Erythroblast (primary cell): Measurements from ENCODE around the gene TP53AIP1.

Source experiments
- GATA1 ChIP-seq: IDR thresholded peaks from 2 replicates; pipeline ENCODE4 v1.6.1; 2011; ENCODE audit warnings: low read depth, mild to moderate bottlenecking, control low read depth, low read length, moderate library complexity
- POLR2A ChIP-seq: IDR thresholded peaks from 2 replicates; pipeline ENCODE4 v1.6.1; 2011; ENCODE audit warnings: mild to moderate bottlenecking, low read length

DNA sequence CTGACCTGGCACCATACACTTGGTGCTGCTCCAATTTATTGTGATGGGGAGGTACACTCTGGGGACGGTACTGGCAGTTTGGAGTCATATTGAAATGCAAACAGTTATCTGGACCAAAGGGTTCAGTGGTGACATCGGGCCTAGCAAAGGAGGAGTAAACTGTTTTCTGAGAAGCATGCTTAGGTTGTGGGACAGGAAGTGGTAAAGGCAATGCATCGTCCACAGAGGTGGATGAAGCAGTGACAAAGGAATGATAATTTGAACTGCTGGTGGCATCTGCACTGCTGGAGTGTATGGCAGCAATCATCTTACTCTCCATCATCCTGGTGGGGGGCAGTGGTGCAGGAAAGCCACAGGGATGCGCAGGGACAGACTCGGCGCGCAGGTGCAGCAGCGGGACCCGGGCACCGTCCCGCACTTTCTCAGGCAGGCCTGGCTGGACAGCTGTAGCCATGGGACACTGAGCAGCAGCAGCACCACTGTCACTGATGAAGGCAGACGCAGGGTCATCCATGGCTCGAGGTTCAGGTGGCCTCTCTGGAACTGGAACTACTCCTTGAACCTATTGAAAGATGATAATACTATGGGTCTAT, 28.0 kb upstream of the TP53AIP1 start:
- TF ChIP-seq POLR2A, result no peak
- no peak for TF ChIP-seq GATA1
